ENCODE data around the gene MOB2.

Gene MOB2

DNA sequence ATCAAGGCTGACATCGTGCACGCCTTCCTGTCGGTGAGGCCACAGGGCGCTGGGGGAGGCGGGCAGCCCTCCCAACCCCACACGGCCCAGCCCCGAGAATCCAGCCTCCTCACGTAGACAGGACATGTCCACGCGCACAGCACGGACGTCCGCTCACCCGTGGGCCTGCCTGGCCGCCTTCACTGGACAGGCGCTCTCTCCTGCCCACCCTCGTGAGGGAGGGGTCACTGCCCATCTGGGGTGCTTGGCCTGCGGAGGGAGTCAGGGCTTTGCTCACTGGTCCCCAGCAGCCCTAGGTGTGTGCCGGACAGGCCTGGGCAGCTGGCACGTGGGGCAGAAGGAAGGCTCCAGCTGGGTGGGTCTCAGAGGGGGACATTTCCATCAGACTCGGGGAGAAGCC lies 32.0 kb downstream of the MOB2 start:
- DNase-seq: no peak

DNA sequence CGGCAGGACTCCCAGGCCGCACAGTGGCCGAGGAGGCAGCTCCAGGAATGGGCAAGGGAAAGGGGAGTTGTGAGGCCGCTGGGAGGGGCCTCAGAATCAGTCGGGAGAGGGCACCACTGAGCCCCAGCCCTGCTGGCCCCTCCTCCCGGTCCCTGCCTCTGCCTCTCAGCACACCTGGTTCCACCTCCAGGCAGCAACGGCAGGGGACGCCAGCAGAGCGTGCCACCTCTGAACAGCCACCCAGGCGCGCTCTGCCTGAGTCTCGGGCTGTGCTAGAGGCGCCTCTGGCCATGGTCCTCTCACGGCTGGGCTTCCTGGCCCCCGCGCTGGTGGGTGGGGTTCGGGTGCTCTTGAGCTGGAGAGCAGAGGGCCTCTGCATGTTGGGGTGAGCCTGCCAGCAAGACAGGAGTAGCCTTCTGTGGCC lies 33.0 kb downstream of the MOB2 start:
- DNase-seq: no peak

DNA sequence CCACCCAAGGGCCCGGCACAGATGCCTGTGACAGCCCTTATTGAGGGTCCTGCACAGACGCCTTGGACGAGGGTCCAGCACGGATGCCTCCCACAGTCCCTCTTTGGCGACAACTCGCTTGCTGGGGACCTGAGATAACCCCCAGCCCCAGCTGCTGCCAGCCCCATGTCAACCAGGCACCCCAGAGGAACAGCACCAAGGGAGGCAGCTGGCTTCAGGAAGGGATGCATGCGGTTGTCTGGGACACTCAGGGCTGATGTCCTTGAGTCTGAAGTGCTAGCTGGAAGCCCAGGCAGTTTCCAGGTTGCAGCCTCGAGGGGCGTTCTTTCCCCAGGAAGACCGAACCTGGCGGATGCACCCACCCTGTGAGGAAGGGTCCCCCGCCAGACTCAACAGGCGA lies 33.8 kb downstream of the MOB2 start:
- no peak for DNase-seq

DNA sequence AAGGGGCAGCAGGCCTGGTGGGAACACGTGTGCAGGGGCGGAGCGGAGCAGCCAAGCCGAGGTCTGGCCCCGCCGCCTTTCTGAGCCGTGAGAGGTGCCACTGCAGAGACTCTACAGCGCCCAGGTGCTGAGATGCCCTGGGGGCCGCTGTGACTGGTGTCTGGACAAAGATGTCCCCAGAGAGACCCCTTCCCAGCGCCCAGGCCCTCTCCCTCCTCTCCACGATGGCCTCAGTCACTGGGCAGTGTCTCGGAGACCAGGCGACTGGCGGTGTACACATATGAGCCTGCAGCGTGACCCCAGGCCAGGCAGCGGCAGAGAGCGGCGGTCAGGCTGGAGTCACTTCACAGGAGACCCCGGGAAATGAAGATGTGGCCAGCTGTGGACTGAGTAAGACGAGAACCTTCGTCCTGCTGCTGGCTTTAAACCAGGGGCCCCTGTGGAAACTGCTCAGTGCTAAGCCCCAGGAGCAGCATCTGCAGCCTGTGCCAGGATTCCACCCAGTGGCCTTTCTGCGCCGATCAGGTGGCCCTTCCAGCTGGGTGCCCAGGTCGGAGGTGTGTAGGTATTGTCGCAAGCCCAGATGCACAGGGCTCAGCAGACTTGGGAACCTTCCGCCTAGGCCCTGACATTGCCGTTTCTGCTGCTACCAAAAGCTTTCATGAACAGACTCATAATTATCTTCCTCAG lies 34.7 kb downstream of the MOB2 start:
- DNase-seq: no peak

DNA sequence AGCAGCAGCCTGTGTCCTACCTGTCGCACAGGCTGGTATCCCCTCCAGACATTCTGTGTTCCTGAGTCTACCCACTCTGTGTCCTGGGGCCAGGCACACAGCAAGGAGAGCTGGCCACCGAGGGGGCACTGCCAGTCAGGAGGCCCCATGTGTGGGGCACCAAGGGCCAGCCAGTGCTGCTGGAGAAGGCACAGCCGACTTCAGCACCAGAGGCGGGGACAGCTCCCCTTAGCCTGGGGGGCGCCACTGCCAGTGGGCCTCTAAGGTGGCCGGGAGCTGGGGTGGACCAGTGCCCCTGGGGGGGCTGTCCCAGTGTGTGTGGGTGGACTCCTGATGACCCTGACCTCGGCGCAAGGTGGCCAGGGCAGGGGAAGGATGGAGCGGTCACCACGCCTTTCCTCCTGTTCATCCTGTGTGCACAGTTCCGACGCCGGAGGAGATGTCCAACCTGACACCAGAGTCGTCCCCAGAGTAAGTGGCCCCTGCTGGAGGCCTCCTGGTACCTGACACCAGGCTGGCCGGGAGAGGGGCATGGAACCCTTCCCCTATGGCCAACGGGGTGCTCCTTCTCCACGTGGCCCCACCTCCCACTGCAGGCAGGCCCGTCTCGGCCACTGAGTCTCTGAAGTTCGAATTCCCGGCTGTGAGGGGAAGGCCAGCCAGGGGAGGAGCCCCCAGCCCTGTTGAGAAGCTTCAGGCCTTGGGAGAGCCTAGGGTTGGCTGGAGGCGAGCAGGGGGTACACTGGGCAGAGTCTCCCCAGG lies 35.4 kb downstream of the MOB2 start:
- no peak for DNase-seq

DNA sequence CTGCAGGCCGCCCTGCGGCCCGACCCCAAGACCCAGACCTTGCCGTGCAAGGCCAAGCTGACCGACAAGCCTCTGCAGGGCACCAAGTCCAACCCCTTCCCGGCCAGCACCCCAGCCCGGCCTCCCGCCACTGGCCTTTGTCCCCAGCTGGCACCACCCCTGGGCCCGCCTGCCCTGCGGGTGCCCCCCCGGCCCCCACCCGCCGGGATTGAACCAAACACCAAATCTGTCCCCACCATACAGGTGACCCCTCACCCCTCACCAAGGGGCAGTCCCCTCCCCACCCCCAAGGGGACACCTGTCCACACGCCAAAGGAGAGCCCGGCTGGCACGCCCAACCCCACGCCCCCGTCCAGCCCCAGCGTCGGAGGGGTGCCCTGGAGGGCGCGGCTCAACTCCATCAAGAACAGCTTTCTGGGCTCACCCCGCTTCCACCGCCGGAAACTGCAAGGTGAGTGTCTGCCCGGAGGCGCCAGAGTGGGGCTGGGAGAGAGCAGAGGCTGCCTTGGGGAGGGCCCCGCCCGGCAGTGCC lies 36.2 kb downstream of the MOB2 start:
- no peak for DNase-seq

DNA sequence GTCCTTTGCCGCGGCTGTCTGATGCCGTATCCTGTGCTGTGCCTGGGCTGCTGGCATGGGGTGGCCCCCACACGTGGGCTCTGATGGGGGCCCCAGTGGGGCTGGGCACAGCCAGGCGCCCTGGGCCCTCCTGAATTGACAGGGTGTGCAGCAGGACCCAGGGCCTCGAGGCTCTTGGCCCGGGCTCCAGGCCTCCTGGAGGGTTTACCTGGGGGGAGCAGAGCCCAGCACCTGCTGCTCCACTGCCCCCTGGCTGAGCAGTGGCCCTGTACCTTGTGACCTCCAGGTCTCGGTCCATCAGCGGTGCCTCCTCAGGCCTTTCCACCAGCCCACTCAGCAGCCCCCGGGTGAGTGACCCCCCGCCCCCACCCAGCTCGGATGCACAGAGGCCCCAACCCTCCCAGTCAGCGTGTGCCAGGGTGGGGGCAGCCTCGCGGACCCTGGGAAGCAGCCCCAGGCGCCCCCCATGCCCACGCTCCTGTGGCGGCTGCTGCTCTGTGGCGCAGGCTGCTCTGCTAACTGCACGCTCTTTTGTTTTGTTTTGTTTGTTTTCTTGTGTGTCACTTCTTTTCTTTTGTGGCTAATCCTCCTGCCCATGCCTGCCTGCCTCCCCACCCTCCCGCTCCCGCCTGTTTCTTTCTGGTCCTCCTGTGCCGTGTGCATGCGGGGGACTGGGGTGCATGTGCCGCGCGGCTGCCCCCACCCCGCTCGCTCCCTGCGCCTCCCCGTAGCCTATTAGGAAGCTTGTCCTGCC lies 36.9 kb downstream of the MOB2 start:
- no peak for DNase-seq

DNA sequence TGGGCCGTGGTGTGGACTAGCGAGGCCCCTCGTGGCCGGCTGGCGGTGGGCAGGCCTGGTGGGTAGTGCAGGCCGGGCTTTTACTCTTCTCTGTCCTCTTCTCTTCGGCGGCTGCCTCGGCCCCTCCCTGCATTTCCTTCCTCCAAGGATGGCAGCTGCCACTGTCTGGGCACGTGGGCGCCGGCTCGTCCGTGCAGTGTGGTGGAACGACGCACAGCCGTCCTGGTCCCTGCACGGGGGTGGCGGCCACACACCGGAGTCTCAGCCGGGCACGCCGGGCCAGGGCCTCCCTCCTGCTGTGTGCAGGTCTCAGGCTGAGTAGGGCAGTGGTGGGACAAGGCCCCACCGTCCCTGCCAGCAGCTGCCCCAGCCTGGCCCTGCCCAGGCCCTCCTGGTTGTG lies 37.7 kb downstream of the MOB2 start:
- DNase-seq: no peak

DNA sequence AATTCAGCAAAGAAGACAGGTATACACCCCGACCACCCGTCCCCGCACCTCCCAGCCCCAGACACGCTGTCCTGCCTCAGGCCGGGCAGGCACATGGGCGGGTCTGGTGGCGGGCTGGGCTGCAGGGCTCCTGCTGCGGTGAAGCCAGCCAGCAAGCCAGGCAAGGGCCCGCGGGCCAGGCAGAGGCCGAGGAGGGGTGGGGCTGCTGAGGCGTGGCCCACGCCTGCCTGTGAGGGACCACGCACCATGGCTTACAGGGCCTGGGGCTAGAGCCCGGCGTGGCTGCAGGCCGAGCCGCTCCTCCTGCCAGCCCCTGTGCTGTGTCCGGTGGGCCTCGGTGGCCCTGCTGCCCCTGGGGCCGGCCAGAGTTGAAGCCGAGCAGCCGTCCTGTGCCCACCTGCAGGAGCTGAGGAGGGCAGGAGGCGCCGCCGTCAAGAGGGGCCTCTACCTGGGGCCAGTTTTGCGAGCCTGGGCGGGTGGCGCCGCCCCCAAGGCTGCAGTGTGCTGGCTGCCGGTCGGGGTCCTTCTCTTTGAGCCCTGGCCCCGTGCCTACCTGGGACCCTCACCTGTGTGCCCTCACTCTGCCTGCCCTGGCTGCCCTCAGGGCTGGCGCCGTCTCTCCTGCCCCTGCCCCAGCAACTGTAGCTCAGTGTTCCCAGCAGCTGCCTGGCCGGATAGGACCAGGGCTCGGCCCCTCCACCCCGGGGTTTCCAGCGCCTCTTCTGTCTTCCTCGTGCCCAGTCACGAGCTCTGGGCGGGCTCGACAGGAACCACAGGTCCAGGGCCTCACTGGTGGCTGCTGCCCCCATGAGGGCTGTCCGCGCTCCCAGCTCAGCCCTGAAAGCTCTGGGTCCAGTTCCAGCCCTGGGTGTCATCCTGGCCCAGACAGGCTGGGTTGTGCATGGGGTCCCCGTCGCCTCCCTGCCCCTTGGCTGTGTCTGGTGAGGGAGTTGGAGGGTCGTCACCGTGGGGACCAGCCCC lies 38.4 kb downstream of the MOB2 start:
- no peak for DNase-seq

DNA sequence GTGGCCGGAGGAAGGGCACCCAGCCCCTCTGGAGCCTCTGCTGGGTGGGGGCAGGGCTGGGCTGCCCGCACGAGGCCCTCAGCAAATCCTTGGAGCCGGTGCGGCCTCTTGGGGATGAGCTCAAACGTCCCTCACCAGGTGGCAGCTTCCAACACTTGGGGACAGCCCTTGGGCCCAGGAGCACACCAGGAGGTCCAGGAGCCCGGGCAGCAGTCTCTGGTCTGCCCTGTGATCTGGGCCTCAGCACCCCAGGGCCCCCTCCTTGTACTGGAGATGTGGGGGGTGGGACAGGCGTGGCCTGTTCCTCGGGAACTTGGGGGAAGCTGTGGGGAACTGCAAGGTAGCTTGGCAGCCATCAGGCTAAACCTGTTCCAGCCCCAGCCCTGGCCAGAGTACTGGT lies 40.0 kb downstream of the MOB2 start:
- DNase-seq: no peak

DNA sequence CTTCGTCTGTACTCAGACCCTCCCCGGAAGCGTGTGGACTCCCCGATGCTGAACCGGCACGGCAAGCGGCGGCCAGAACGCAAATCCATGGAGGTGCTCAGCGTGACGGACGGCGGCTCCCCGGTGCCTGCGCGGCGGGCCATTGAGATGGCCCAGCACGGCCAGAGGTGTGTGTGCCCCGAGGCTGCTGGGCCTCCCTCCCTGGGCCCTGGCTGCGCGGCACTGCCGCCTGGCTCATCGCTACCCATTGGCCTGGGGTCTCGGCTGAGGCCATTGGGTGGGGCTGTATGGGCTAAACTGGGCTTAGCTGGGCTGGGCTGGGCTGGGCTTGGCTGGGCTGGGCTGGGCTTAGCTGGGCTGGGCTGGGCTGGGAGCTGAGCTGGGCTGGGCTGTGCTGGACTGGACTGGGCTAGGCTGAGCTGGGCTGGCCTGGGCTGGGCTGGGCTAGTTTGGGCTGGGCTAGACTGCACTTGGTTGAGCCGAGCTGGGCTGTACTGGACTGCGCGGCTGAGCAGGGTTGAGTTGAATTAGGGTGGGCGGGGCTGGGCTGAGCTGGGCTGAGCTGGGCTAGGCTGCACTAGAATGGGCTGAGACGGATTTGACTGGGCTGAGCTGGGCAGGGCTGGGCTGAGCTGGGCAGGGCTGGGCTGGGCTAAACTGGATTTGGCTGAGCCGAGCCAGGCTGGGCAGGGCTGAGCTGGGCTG lies 40.7 kb downstream of the MOB2 start:
- no peak for DNase-seq

DNA sequence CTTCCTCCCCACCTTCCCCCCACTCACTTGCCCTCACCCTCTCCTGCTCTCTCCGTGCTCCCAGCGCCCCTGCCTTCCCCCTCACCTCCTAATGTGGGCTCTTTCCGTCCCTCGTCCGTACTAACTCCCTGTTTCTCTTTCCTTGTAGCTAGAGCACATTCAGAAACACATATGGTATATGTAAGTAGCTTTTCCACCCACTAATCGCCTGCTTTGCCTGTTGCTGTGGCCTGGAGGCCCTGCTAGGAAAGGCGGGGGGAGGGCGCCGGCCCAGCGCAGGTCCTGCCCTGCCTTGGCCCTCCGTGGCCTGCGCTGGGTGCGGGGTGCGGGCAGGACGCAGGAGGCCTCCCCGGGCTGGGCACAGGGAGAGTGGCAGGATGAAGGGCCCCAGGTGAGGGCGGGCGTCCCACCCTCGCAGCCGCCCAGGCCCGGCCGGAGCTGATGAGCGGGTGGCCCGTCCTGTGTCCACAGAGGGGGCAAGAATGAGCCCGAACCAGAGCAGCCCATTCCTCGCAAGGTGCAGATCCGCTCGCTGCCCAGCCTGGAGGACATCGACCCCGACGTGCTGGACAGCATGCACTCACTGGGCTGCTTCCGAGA lies 41.7 kb downstream of the MOB2 start:
- no peak for DNase-seq

DNA sequence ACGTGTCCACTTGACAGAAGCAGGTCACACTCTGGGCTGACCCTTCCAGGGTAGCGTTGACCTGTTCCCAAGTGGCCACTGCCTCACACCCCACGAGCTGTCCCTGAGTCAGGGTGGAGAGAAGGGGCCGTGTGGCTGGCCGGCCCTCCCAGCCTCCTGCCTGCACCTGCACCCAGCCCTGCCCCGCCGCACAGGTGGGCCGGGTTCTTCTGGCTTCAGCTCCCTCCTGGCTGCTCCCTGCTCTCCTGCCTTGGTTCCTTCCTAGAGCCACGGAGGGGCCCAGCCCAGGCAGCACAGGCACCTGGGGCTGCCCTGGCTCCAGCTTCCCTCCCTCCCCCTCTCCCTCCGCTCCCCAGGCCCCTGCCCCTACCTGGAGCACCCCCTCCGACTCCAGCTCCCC lies 42.3 kb downstream of the MOB2 start:
- DNase-seq: no peak

DNA sequence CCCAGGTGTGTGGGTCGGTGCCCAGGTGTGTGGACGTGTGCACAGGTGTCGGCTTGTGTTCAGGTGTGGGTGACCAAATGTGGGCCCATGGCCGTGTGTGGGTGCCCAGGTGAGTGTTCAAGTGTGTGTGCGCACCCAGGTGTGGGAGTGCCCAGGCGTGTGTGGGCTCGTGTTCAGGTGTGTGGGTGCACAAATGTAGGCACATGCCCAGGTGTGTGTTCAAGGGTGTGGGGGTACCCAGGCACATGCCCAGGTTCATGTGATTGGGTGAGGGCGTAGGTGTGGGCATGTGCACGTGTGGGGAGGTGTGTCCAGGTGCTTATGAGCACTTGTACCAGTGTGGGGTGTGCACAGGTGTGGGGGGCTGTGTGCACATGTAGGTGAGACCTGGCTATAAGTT lies 42.8 kb downstream of the MOB2 start:
- no peak for DNase-seq

DNA sequence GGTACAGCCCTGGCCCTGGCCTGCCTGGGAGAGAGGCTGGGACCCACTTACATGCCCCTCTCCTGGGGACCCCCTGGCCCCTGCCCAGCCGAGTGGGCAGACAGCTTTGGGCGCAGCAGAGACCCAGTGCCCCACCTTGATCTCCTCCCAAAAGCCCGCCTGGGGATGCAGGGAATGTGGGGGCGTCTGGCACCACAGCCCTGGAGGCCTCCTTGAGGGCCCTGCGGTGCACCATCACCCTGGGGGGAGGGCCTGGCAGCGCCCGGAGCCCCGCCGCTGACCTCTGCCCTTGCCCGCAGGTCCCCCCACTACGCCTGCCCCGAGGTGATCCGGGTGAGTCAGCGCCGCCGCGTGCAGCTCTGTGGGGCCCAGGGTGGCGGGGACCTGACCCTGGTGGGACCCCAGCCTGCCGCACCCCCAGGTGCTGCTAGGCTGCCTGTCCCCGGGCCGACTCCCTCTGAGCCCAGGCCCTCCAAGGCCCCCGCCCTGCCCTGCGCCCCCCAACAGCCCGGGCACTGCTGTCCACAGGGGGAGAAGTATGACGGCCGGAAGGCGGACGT lies 43.7 kb downstream of the MOB2 start:
- no peak for DNase-seq

DNA sequence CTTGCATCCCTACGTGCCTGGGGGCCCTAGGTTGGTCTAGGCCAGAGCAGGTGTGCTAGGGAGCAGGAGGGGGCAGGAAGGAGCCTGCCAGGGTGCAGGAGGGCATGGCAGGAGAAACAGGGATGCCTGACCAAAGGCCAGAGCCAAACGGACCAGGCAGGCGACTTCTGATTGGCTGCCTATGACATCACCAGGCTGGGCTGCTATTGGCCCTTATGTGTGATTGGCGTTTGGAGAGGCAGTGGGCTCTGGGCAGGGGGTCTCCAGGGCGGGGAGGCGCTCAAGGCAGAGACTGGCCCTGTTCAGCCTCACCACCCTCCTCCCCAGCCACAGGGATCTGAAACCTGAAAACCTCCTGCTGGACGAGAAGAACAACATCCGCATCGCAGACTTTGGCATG lies 44.4 kb downstream of the MOB2 start:
- no peak for DNase-seq

DNA sequence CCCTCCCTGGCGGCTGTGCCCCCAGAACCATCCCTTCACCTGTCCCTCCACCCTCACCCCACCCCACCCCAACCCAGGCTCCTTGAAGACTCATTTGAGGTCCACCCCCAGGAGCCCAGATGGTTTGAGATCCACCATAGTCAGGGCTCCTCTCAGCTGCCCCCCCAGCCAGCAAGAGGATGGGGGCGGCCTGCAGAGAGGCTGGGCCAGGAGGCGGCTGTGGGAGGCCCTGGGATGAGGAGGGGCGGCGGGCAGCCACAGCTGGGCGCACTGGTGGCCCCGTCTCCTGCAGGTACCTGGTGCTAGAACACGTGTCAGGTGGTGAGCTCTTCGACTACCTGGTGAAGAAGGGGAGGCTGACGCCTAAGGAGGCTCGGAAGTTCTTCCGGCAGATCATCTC lies 46.1 kb downstream of the MOB2 start:
- DNase-seq: no peak

DNA sequence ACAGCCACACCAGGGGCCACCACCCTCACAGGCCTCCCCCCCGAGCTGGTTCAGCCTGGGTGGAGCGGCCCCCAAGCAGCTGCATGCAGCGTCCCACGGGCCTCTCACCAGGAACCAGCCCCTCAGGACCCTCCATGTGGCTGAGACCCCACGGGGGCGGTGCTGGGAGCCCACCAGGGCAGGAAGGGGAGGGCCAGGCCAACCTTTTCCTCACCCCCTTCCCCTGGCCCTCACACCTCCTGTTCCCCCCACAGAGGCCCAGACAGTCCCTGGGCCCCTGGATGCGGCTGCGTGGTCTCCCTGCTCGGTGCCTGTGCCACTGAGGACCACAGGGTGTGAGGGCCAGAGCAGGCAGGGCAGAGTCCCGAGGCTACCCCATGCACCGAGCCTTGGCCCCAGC lies 46.5 kb downstream of the MOB2 start:
- DNase-seq: no peak

DNA sequence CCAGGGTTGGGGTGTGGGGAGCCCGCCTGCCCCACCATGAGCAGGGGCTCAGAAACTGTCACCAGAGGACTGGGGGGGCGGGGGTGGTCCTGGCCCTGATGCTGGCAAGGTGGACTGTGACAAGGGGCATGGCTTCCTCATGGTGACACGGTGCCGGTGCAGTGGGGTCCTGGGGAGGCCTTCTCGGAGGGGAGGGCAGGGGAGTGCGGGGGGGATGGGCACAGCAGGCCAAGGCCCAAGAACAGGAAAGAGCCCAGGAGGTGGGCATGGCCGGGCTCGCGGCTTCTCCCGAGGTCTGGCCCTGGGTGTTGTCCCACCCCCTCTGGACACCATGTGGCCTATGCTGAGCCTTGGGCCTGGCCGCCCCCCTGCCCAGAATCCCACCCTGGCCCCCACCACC lies 47.2 kb downstream of the MOB2 start:
- DNase-seq: no peak

DNA sequence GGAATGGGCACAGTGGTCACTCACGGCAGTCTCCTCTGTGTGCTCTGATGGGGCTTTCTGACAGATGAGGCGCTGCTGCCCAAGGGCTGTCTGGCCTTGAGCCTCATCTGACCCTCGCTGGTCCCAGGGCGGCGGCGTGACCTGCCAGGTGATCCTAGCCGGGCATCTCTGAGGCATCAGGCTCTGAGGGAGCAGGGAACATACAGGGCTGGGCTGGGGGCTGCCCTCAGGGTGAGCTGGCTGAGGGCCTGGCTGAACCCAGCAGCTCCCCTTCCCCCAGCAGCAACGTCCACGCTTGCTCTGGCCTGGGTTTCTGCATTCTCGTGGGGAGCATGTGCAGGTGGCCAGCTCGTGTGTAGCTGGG lies 47.6 kb downstream of the MOB2 start:
- DNase-seq: no peak

DNA sequence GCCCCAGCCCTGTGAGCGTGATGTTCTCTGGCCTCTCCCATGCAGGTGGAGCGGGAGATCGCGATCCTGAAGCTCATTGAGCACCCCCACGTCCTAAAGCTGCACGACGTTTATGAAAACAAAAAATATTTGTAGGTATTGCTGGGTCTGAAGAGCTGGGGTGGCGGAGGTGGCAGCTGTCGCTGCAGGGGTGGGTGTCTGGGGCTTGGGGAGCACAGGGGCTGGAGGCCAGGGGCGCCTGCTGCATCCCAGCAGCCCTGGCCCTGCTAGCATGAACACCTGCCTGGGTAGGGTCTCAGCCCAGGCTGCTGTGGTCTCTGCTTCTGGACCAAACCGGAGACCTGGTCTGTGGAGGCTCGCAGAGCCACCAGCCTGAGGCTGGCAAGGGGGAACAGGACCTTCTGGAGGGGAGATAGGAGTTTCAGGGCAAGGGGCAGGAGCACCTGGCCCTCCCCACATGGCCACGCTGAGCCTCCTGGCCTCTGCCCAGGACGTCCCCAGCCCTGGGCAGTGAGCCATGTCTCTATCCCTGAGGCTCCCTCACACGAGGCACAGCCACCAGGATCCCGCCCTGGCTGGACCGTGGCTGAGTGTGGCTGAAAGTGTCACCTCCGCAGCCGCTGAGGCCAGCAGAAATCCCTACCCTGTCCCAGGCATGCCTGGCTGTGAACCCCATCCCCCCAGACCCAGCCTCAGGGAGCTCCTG lies 48.2 kb downstream of the MOB2 start:
- DNase-seq: no peak
